ENCODE results near the gene KCTD10.

- no peak for TF ChIP-seq CTCF (IDR thresholded peaks at IDR 0.05)
- TF ChIP-seq POLR2A (IDR thresholded peaks at IDR 0.05) = no peak
- no peak for TF ChIP-seq POLR2AphosphoS5 (IDR thresholded peaks at IDR 0.05)
Observed at GRCh38 chr12:109448707-109449390, 28.3 kb downstream of the KCTD10 start.

Data from prostate gland (tissue), 2 donors.